ENCODE results near the gene SETD7. TPM values are rescaled to one million over a fixed set of nuclear protein-coding genes. Genes with fewer than 3 reads are reported as not detected.
"Not testable (repeated sequence)": the region's sequence is repeated elsewhere in the genome, so short reads cannot be mapped to it uniquely, and the experiment has no call there.

Gene SETD7
- total RNA-seq, 6 experiments from 2014 or later: 61.5 to 86.6 (median 67.9) TPM

DNA sequence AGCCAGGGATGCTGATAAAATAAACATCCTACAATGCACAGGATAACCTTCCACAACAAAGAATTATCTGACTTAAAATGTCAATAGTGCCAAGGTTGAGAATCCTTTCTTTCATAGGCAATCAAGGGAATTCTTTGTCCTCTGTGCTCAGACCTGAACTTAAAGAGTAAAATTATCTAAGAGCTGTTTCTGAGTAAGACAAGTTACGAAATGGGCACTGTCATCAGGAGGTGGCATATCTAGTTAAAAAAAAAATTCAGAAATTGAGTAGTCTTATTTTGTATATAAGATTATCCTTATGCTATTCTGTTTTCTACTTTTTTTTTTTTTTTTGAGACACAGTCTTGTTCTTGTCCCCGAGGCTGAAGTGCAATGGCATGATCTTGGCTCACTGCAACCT lies 105.4 kb downstream of the SETD7 start:
- TF ChIP-seq, protein P1, sequence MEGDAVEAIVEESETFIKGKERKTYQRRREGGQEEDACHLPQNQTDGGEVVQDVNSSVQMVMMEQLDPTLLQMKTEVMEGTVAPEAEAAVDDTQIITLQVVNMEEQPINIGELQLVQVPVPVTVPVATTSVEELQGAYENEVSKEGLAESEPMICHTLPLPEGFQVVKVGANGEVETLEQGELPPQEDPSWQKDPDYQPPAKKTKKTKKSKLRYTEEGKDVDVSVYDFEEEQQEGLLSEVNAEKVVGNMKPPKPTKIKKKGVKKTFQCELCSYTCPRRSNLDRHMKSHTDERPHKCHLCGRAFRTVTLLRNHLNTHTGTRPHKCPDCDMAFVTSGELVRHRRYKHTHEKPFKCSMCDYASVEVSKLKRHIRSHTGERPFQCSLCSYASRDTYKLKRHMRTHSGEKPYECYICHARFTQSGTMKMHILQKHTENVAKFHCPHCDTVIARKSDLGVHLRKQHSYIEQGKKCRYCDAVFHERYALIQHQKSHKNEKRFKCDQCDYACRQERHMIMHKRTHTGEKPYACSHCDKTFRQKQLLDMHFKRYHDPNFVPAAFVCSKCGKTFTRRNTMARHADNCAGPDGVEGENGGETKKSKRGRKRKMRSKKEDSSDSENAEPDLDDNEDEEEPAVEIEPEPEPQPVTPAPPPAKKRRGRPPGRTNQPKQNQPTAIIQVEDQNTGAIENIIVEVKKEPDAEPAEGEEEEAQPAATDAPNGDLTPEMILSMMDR (IDR thresholded peaks at IDR 0.05): no peak
- Mint-ChIP-seq H3K36me3 (ENCODE audit: low read depth) (no peaks in the 10 kb centered on the region), H3K9me3 (no peaks in the 10 kb centered on the region), H3K4me3 (no peak overlapping the region), H3K27ac (no peak overlapping the region), H3K27me3 (ENCODE audit: insufficient read depth) (peaks cover 2% of the 10 kb centered on the region; the same call in 1 of the 2 replicates), H3K4me1 (ENCODE audit: low read depth) (peaks cover 25% of the 10 kb centered on the region)
- DNase-seq: no peak

DNA sequence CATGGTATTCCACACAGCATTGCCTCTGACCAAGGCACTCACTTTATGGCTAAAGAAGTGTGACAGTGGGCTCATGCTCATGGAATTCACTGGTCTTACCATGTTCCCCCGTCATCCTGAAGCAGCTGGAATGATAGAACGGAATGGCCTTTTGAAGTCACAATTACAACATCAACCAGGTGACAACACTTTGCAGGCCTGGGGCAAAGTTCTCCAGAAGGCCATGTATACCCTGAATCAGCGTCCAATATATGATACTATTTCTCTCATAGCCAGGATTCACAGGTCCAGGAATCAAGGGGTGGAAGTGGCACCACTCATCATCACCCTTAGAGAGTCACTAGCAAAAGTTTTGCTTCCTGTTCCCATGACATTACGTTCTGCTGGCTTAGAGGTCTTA lies 108.9 kb downstream of the SETD7 start:
- not testable (repeated sequence) for H3K27ac Mint-ChIP-seq; H3K27me3 Mint-ChIP-seq (ENCODE audit: insufficient read depth); H3K4me3 Mint-ChIP-seq; H3K9me3 Mint-ChIP-seq; H3K4me1 Mint-ChIP-seq (ENCODE audit: low read depth); H3K36me3 Mint-ChIP-seq (ENCODE audit: low read depth); DNase-seq

Other genes with a start within 250 kb of the SETD7 start
- gene RAB33B, start 102.1 kb downstream of the SETD7 start, total RNA-seq (2021; fragmentation: NEBNext Ultra II Directional; extraction: Animal tissue kit (Norgen Biotek cat#: 25700)): 1 to 10 TPM; 3.7 to 5.6 (median 4.8) TPM
- 10 to 100 TPM in 1 of 6 experiments, 1 to 10 TPM in 5; 5.0 to 11.4 (median 5.7) TPM for gene MGST2, start 109.6 kb upstream of the SETD7 start, total RNA-seq (2021; fragmentation: NEBNext Ultra II Directional; extraction: Animal tissue kit (Norgen Biotek cat#: 25700))